K562 (cell line): Measurements from ENCODE around the gene QKI. TPM values are rescaled to one million over a fixed set of nuclear protein-coding genes. Genes with fewer than 3 reads are reported as not detected.

Source experiments
- ATAC-seq: fragments of 200-7000 bp; cut with Tn5 transposase; 3 replicates; pipeline ENCODE4 v1.9.1; 2020; ENCODE audit warnings: moderate library complexity
- BruUV-seq: library from RNA; stranded (reverse); fragments of 400-500 nt; replicated peaks from 2 replicates; lab custom pipeline; 2021; lab: Mats Ljungman, UMichigan
- CTCF ChIA-PET: fragments of 300-600 bp; formaldehyde crosslinking; extraction: SDS; loops from one replicate; lab custom pipeline; 2021; ENCODE audit warnings: low intra/inter-chr PET ratio; lab: Yijun Ruan, JAX
- POLR2A ChIA-PET: fragments of 300-600, 350-650 bp; sonication (Branson Sonifier 250); formaldehyde crosslinking; extraction: SDS; loops from one replicate; lab custom pipeline; 2021; ENCODE audit warnings: antibody characterized with exemption, inconsistent platforms; lab: Yijun Ruan, JAX
- DNase-seq, 4 experiments: peaks; one replicate each; pipeline versions ENCODE4 v3.0.0 to v3.0.0-alpha.2; 2011 to 2018; ENCODE audit warnings: low spot score in 3 of 4, mixed read lengths in 3 of 4; ENCODE audit errors: extremely low read depth in 1 of 4
- FAIRE-seq: peaks from 2 replicates; lab custom pipeline; 2011; peaks lifted over from hg19 to GRCh38; lab: Jason Lieb, UNC
- H2AFZ ChIP-seq: 2 replicates; pipeline ENCODE4 v1.6.0; 2011; ENCODE audit warnings: low read depth, low read length, control low read depth, inconsistent platforms
- H3K27ac ChIP-seq: fragments of 200-600 bp; 3 replicates; pipeline ENCODE4 v1.8.0; 2011; ENCODE audit warnings: low read depth, mild to moderate bottlenecking, control low read depth, inconsistent platforms, low read length, moderate library complexity, mixed read lengths; ENCODE audit errors: extremely low read depth
- H3K27me3 ChIP-seq, 2 experiments: fragments of 300-600 bp in 1 of 2; 2 replicates in 1 of 2; 3 replicates in 1 of 2; pipeline versions ENCODE4 v1.6.0 to v1.8.0; 2011; ENCODE audit warnings: inconsistent platforms in 2 of 2, low read length in 2 of 2, mild to moderate bottlenecking in 1 of 2, mixed read lengths in 1 of 2, moderate library complexity in 1 of 2; ENCODE audit not compliant: control insufficient read depth in 2 of 2, insufficient read depth in 2 of 2
- H3K36me3 ChIP-seq: fragments of 300-600 bp; 3 replicates; pipeline ENCODE4 v1.8.0; 2011; ENCODE audit warnings: mild to moderate bottlenecking, low read length, inconsistent platforms; ENCODE audit not compliant: control insufficient read depth, insufficient read depth
- H3K4me1 ChIP-seq, 2 experiments: fragments of 200-600 bp in 1 of 2; replicated peaks in 1 of 2; 2 replicates in 1 of 2; 3 replicates in 1 of 2; pipeline versions ENCODE4 v1.5.1 to v1.8.0; 2011; ENCODE audit warnings: inconsistent platforms in 2 of 2, low read length in 2 of 2, mild to moderate bottlenecking in 1 of 2, mixed read lengths in 1 of 2, moderate library complexity in 1 of 2; ENCODE audit not compliant: control insufficient read depth in 2 of 2, insufficient read depth in 2 of 2
- H3K4me2 ChIP-seq: 2 replicates; pipeline ENCODE4 v1.6.1; 2011; ENCODE audit warnings: low read length, control low read depth, inconsistent platforms, mixed read lengths; ENCODE audit not compliant: insufficient read depth
- H3K4me3 ChIP-seq: fragments of 200-600 bp; sonication (generic), shearing (Covaris generic); 2 replicates; pipeline ENCODE4 v1.5.1; 2016; ENCODE audit warnings: control low read depth, inconsistent platforms
- H3K79me2 ChIP-seq: fragments of 200-600 bp; 3 replicates; pipeline ENCODE4 v1.8.0; 2011; ENCODE audit warnings: low read length, inconsistent platforms; ENCODE audit not compliant: control insufficient read depth, insufficient read depth
- H3K9ac ChIP-seq, 2 experiments: 2 replicates each; pipeline versions ENCODE4 v1.6.0 to v1.6.1; 2011; ENCODE audit warnings: low read depth in 2 of 2, low read length in 2 of 2, control low read depth in 1 of 2, inconsistent platforms in 1 of 2, mild to moderate bottlenecking in 1 of 2, mixed read lengths in 1 of 2; ENCODE audit not compliant: insufficient read depth in 1 of 2
- H3K9me1 ChIP-seq: one replicate; pipeline ENCODE4 v1.6.0; 2011; ENCODE audit warnings: inconsistent platforms, mild to moderate bottlenecking, low read length, moderate library complexity; ENCODE audit not compliant: control insufficient read depth, insufficient read depth
- H3K9me3 ChIP-seq: replicated peaks from 2 replicates; pipeline ENCODE4 v1.5.1; 2011; ENCODE audit warnings: low read depth, low read length, inconsistent platforms; ENCODE audit not compliant: control insufficient read depth, insufficient read depth
- H4K20me1 ChIP-seq: replicated peaks from 2 replicates; pipeline ENCODE4 v1.6.1; 2011; ENCODE audit warnings: low read length, inconsistent platforms, mixed read lengths; ENCODE audit not compliant: control insufficient read depth, insufficient read depth
- FIP1L1 ChIP-seq: fragments of 200-400 bp; formaldehyde crosslinking; IDR thresholded peaks from 2 replicates; pipeline ENCODE4 v1.6.1; 2018; ENCODE audit warnings: mild to moderate bottlenecking, low read depth, low read length; ENCODE audit not compliant: poor library complexity, severe bottlenecking
- HDAC3 ChIP-seq: fragments of 450-650 bp; IDR thresholded peaks from 2 replicates; pipeline ENCODE4 v1.6.1; 2018; ENCODE audit warnings: borderline replicate concordance, mild to moderate bottlenecking, moderate library complexity; ENCODE audit not compliant: partially characterized antibody
- LCOR ChIP-seq: sonication (generic); formaldehyde crosslinking; IDR thresholded peaks from 2 replicates; pipeline ENCODE4 v1.8.0; 2022; ENCODE audit warnings: mild to moderate bottlenecking, missing genetic modification reagents
- LEF1 ChIP-seq: fragments of 450-650 bp; IDR thresholded peaks from 2 replicates; pipeline ENCODE4 v1.6.1; 2016; ENCODE audit warnings: mild to moderate bottlenecking
- MEF2A ChIP-seq: IDR thresholded peaks from 2 replicates; pipeline ENCODE4 v1.6.1; 2011; ENCODE audit warnings: low read depth, mild to moderate bottlenecking, low read length, moderate library complexity; ENCODE audit not compliant: control insufficient read depth
- NBN ChIP-seq: fragments of 450-650 bp; IDR thresholded peaks from 2 replicates; pipeline ENCODE4 v1.6.1; 2016; ENCODE audit warnings: low read depth, mild to moderate bottlenecking
- NR1H2 ChIP-seq: sonication (generic); formaldehyde crosslinking; IDR thresholded peaks from 2 replicates; pipeline ENCODE4 v1.4.0; 2020; ENCODE audit warnings: mild to moderate bottlenecking, missing genetic modification reagents
- PHF20 ChIP-seq: fragments of 450-650 bp; IDR thresholded peaks from 2 replicates; pipeline ENCODE4 v1.6.1; 2018; ENCODE audit not compliant: partially characterized antibody
- SIN3B ChIP-seq: fragments of 450-650 bp; IDR thresholded peaks from 2 replicates; pipeline ENCODE4 v1.6.1; 2017; ENCODE audit warnings: low read depth, mild to moderate bottlenecking, moderate library complexity
- STAG1 ChIP-seq: sonication (generic); formaldehyde crosslinking; IDR thresholded peaks from 2 replicates; pipeline ENCODE4 v1.5.0; 2020; ENCODE audit warnings: missing genetic modification reagents, borderline replicate concordance
- WHSC1 ChIP-seq: IDR thresholded peaks from one replicate; pipeline ENCODE4 v1.6.1; 2012; ENCODE audit warnings: low read length, control low read depth, inconsistent platforms
- ZBTB9 ChIP-seq: fragments of 450-650 bp; formaldehyde crosslinking; IDR thresholded peaks from 2 replicates; pipeline ENCODE4 v1.4.0; 2020; ENCODE audit warnings: mild to moderate bottlenecking, moderate library complexity
- ZNF3 ChIP-seq: fragments of 250-450 bp; sonication (Bioruptor Pico); IDR thresholded peaks from 2 replicates; pipeline ENCODE4 v1.5.0; 2021; ENCODE audit warnings: mild to moderate bottlenecking, moderate library complexity
- ZNF655 ChIP-seq: fragments of 250-450 bp; sonication (Bioruptor Pico); IDR thresholded peaks from 2 replicates; pipeline ENCODE4 v1.5.0; 2021
- ZNF780A ChIP-seq: fragments of 250-450 bp; sonication (Bioruptor Pico); IDR thresholded peaks from 2 replicates; pipeline ENCODE4 v1.5.0; 2021; ENCODE audit warnings: mild to moderate bottlenecking
- WGBS: fragments of 100-300 bp; shearing (Covaris generic); methylation state at CpG from one replicate; pipeline ENCODE4 v1.1.6; 2016; ENCODE audit warnings: low coverage, mixed read lengths; ENCODE audit not compliant: insufficient coverage; ENCODE audit errors: missing lambda C conversion rate; 5-methylcytosine and 5-hydroxymethylcytosine counted together
- in situ Hi-C: fragments of 300-500 bp; cut with MboI; formaldehyde crosslinking; loops from 4 replicates; pipeline ENCODE4 v1.15.0; 2018; ENCODE audit warnings: inconsistent platforms, mixed read lengths
- intact Hi-C: fragments of 100-400 bp; cut with micrococcal nuclease; formaldehyde crosslinking; loops from 2 replicates; pipeline ENCODE4 v1.14.2; 2022
- polyA plus RNA-seq, 8 experiments: library from polyadenylated mRNA; depleted of rRNA in 4 of 8; stranded (reverse) in 5 of 8; unstranded in 3 of 8; fragments of >200 nt; fragmentation: Nextera tagmentation in 2 of 8; fragmentation: Illumina TruSeq in 1 of 8; extraction: Ambion mirVana in 2 of 8; extraction: Trizol in 1 of 8; gene quantifications; 2 replicates each; pipeline versions ENCODE4 v1.2.1 to v1.2.3, GENCODE V29; 2011 to 2014; ENCODE audit warnings: inconsistent platforms in 1 of 8, missing spikeins in 1 of 8
- total RNA-seq, 7 experiments: library from RNA; depleted of rRNA in 6 of 7; stranded (reverse); fragments of >200 nt in 6 of 7; fragmentation: Illumina TruSeq in 2 of 7; extraction: Trizol in 2 of 7; gene quantifications; 2 replicates each; pipeline versions ENCODE4 v1.2.1 to v1.2.3, GENCODE V29; 2011 to 2021; ENCODE audit warnings: low replicate concordance in 1 of 7
- TF ChIP-seq, protein P1 (sequence below): IDR thresholded peaks from 2 replicates; pipeline ENCODE4 v1.6.1; 2014; ENCODE audit warnings: antibody characterized with exemption
- TF ChIP-seq, protein P2 (sequence below): fragments of 250-450 bp; sonication (Bioruptor Pico); IDR thresholded peaks from 2 replicates; pipeline ENCODE4 v1.4.0; 2020; ENCODE audit warnings: mild to moderate bottlenecking

Gene QKI
- total and polyA plus RNA-seq, 9 of the 15 experiments (the other 6 are each of a cell fraction or from before 2014, with no cell fraction given), result 20.4 to 215 (median 123) TPM

DNA sequence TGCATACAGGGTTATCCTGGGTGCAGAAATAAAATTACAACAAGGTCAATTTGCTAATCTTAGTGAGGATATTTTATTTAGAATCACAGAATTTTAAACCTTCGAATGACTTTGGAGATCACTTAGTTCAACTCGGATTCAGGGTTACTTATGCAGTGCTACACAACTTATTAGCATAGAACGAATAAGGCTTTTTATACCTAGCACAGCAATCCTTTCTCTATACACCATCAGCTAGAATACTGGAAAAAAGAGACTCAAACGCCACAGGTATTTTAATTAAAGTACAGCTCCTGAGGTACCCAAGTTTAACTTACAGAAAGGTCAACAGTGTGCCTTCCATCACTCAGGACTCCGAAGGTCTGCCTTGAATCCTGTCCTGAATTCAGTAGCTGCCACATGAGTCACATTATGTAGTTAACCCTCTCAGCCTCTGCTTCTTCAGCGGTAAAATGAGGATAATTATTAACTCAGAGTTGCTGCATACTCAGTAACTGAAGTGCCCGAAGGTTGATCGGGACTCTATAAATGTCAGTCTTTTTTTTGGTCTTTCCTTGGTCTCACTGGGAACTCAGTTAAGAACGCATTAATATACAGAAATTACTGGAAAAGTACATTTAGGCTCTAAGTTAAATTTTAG lies 6.0 kb upstream of the QKI start:
- POLR2A ChIA-PET, result interaction anchor here (1.1 kb wide), 1 partner anchor 66 kb away, joined by 3 read pairs; no protein-coding TSS in a partner anchor
- no peak overlapping the region for H3K4me3 ChIP-seq
- H3K27me3 ChIP-seq, result no peaks in the 10 kb centered on the region
- no peak for ATAC-seq
- no TSS peak for BruUV-seq
- peaks cover 0 to 6% of the 10 kb centered on the region in 2 experiments; a peak in 3 of 5 replicates for H3K4me1 ChIP-seq
- no peak for FAIRE-seq
- no peak overlapping the region for H3K9ac ChIP-seq
- H3K9me1 ChIP-seq, result no peaks in the 10 kb centered on the region
- no peak overlapping the region for H3K4me2 ChIP-seq
- no peaks in the 10 kb centered on the region for H4K20me1 ChIP-seq
- intact Hi-C loops (no loop called here), in situ Hi-C loops (no loop called here)
- DNase-seq, result no peak
- H3K27ac ChIP-seq, result no peak overlapping the region
- CTCF ChIA-PET, result no interaction called here
- no peaks in the 10 kb centered on the region for H3K9me3 ChIP-seq
- WGBS, result 43% methylated on average over 9 of the region's 9 CpGs
- H3K36me3 ChIP-seq, result no peaks in the 10 kb centered on the region
- peaks cover 13% of the 10 kb centered on the region for H3K79me2 ChIP-seq
- H2AFZ ChIP-seq, result no peak overlapping the region
- TF ChIP-seq PHF20 (no peak), NBN (no peak), LEF1 (no peak), ZBTB9 (CRISPR knock-in tag) (no peak), SIN3B (no peak), MEF2A (no peak), HDAC3 (no peak), ZNF780A (CRISPR knock-in tag) (no peak), LCOR (CRISPR knock-in tag) (no peak), ZNF655 (CRISPR knock-in tag) (no peak), ZNF3 (CRISPR knock-in tag) (no peak), NR1H2 (CRISPR knock-in tag) (no peak), WHSC1 (no peak), FIP1L1 (no peak), STAG1 (CRISPR knock-in tag) (no peak)
- TF ChIP-seq, protein P1, sequence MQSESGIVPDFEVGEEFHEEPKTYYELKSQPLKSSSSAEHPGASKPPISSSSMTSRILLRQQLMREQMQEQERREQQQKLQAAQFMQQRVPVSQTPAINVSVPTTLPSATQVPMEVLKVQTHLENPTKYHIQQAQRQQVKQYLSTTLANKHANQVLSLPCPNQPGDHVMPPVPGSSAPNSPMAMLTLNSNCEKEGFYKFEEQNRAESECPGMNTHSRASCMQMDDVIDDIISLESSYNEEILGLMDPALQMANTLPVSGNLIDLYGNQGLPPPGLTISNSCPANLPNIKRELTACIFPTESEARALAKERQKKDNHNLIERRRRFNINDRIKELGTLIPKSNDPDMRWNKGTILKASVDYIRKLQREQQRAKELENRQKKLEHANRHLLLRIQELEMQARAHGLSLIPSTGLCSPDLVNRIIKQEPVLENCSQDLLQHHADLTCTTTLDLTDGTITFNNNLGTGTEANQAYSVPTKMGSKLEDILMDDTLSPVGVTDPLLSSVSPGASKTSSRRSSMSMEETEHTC, result no peak
- TF ChIP-seq, protein P2, sequence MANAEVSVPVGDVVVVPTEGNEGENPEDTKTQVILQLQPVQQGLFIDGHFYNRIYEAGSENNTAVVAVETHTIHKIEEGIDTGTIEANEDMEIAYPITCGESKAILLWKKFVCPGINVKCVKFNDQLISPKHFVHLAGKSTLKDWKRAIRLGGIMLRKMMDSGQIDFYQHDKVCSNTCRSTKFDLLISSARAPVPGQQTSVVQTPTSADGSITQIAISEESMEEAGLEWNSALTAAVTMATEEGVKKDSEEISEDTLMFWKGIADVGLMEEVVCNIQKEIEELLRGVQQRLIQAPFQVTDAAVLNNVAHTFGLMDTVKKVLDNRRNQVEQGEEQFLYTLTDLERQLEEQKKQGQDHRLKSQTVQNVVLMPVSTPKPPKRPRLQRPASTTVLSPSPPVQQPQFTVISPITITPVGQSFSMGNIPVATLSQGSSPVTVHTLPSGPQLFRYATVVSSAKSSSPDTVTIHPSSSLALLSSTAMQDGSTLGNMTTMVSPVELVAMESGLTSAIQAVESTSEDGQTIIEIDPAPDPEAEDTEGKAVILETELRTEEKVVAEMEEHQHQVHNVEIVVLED, result no peak
